DND-41 (cell line): ENCODE results near the gene TRPM1.

ENCODE experiments used
- CTCF ChIP-seq: IDR thresholded peaks from 2 replicates; pipeline ENCODE4 v1.5.1; 2012; ENCODE audit warnings: borderline replicate concordance, low read length, moderate library complexity, mild to moderate bottlenecking; ENCODE audit not compliant: poor library complexity, severe bottlenecking; ENCODE audit errors: extremely low read depth
- EZH2 ChIP-seq: IDR thresholded peaks from 3 replicates; pipeline ENCODE4 v1.6.1; 2012; ENCODE audit warnings: borderline replicate concordance, low read depth, mild to moderate bottlenecking, moderate library complexity, low read length, inconsistent platforms; ENCODE audit not compliant: severe bottlenecking

GRCh38 chr15:31149987-31150386 is 48.5 kb upstream of the TRPM1 start:
- no peak for TF ChIP-seq CTCF
- no peak for TF ChIP-seq EZH2
